Renal cortical epithelial cell (primary cell): ENCODE results near the gene UBE2L3. TPM values are rescaled to one million over a fixed set of nuclear protein-coding genes. Genes with fewer than 3 reads are reported as not detected.
"Not testable (repeated sequence)": the region's sequence is repeated elsewhere in the genome, so short reads cannot be mapped to it uniquely, and the experiment has no call there.

ENCODE experiments used
- DNase-seq: peaks from one replicate; pipeline ENCODE4 v3.0.0-alpha.2; 2011; ENCODE audit warnings: low read depth
- total RNA-seq: library from RNA; depleted of rRNA; stranded (reverse); fragments of >200 nt; gene quantifications from 2 replicates; pipeline ENCODE4 v1.2.3, GENCODE V29; 2014

Gene UBE2L3
- total RNA-seq, 1 donor from 2014 or later: 38.8 TPM

GRCh38 chr22:21571679-21572078 lies 4.2 kb downstream of the UBE2L3 start:
- no peak for DNase-seq

GRCh38 chr22:21573293-21573734 lies 5.8 kb downstream of the UBE2L3 start:
- DNase-seq: no peak

GRCh38 chr22:21573750-21574494 lies 6.4 kb downstream of the UBE2L3 start:
- DNase-seq: no peak

- DNase-seq: no peak
These were observed 11.9 kb downstream of the UBE2L3 start for GRCh38 chr22:21579474-21579851.

- not testable (repeated sequence) for DNase-seq
These were observed 13.1 kb downstream of the UBE2L3 start for GRCh38 chr22:21580623-21581007.

GRCh38 chr22:21581009-21581713 lies 13.6 kb downstream of the UBE2L3 start:
- not testable (repeated sequence) for DNase-seq

- no peak for DNase-seq
These were observed 15.6 kb downstream of the UBE2L3 start for GRCh38 chr22:21582801-21583740.

- DNase-seq: no peak
These were observed 17.9 kb downstream of the UBE2L3 start for GRCh38 chr22:21585389-21585788.

GRCh38 chr22:21587803-21588611 lies 20.5 kb downstream of the UBE2L3 start:
- no peak for DNase-seq

- DNase-seq: no peak
These were observed 21.9 kb downstream of the UBE2L3 start for GRCh38 chr22:21589396-21589795.

GRCh38 chr22:21590809-21591641 lies 23.5 kb downstream of the UBE2L3 start:
- DNase-seq: no peak

GRCh38 chr22:21591695-21592094 lies 24.2 kb downstream of the UBE2L3 start:
- DNase-seq: no peak

- no peak for DNase-seq
These were observed 24.9 kb downstream of the UBE2L3 start for GRCh38 chr22:21592422-21592821.

- DNase-seq: no peak
These were observed 26.1 kb downstream of the UBE2L3 start for GRCh38 chr22:21593406-21594232.

- DNase-seq: no peak
These were observed 27.4 kb downstream of the UBE2L3 start for GRCh38 chr22:21594865-21595452.

GRCh38 chr22:21596356-21597135 lies 29.0 kb downstream of the UBE2L3 start:
- DNase-seq: not testable (repeated sequence)

- no peak for DNase-seq
These were observed 30.8 kb downstream of the UBE2L3 start for GRCh38 chr22:21598302-21598701.
